Stimulated activated naive CD8-positive, alpha-beta T cell treated with anti-CD3 and anti-CD28 coated beads, Interleukin-15, amount 100 ng/mL, for 72 hours (primary cell): ENCODE data around the gene UQCRC1.
A peak's percentile ranks its signal among the peaks of the same experiment; 100 is the strongest.

ENCODE experiments used
- ATAC-seq: fragments of 150-1000 bp; cut with Tn5 transposase; 2 replicates; pipeline ENCODE4 v1.10.0; 2021; ENCODE audit warnings: mild to moderate bottlenecking, moderate library complexity
- DNase-seq, 2 donors: peaks; one replicate each; pipeline ENCODE4 v3.0.0; 2021 to 2022
- H3K27ac Mint-ChIP-seq, 2 donors: one replicate each; pipeline ENCODE4 v1.8.0; 2022; ENCODE audit warnings: mild to moderate bottlenecking in 2 of 2, mixed read lengths in 2 of 2, moderate library complexity in 2 of 2
- H3K27me3 Mint-ChIP-seq: one replicate; pipeline ENCODE4 v1.8.0; 2022; ENCODE audit warnings: mixed read lengths
- H3K4me1 Mint-ChIP-seq: one replicate; pipeline ENCODE4 v1.8.0; 2022; ENCODE audit warnings: mild to moderate bottlenecking, mixed read lengths
- H3K4me3 Mint-ChIP-seq, 2 donors: one replicate each; pipeline ENCODE4 v1.8.0; 2022; ENCODE audit warnings: mild to moderate bottlenecking in 2 of 2, mixed read lengths in 2 of 2, moderate library complexity in 1 of 2
- H3K9me3 Mint-ChIP-seq, 2 donors: one replicate each; pipeline ENCODE4 v1.8.0; 2022; ENCODE audit warnings: mixed read lengths in 2 of 2

Gene UQCRC1

GRCh38 chr3:48576647-48577046 lies 32.8 kb downstream of the UQCRC1 start:
- H3K4me3 Mint-ChIP-seq, result no peak overlapping the region
- ATAC-seq (no peak), DNase-seq (no peak)
- no peaks in the 10 kb centered on the region for H3K27me3 Mint-ChIP-seq
- peak overlapping the region in 1 of 2 donors; percentile 34 for H3K27ac Mint-ChIP-seq
- no peaks in the 10 kb centered on the region for H3K4me1 Mint-ChIP-seq
- no peaks in the 10 kb centered on the region for H3K9me3 Mint-ChIP-seq

GRCh38 chr3:48575366-48575765 lies 34.1 kb downstream of the UQCRC1 start:
- no peak for ATAC-seq
- H3K27me3 Mint-ChIP-seq, result no peaks in the 10 kb centered on the region
- H3K4me3 Mint-ChIP-seq, result no peak overlapping the region
- H3K27ac Mint-ChIP-seq, result no peak overlapping the region
- no peaks in the 10 kb centered on the region for H3K9me3 Mint-ChIP-seq
- no peak for DNase-seq
- H3K4me1 Mint-ChIP-seq, result no peaks in the 10 kb centered on the region

GRCh38 chr3:48573973-48574585 lies 35.4 kb downstream of the UQCRC1 start:
- H3K9me3 Mint-ChIP-seq, result no peaks in the 10 kb centered on the region
- no peak overlapping the region for H3K4me3 Mint-ChIP-seq
- ATAC-seq, result no peak

GRCh38 chr3:48572517-48572916 lies 36.9 kb downstream of the UQCRC1 start:
- DNase-seq, result no peak
- Mint-ChIP-seq H3K27ac (no peak overlapping the region), H3K4me3 (no peak overlapping the region), H3K9me3 (no peaks in the 10 kb centered on the region), H3K4me1 (no peaks in the 10 kb centered on the region), H3K27me3 (no peaks in the 10 kb centered on the region)
- ATAC-seq, result no peak

More at GRCh38 chr3:48573973-48574585, 35.4 kb downstream of the UQCRC1 start:
- no peaks in the 10 kb centered on the region for H3K27me3 Mint-ChIP-seq
- H3K27ac Mint-ChIP-seq, result peak overlapping the region in 1 of 2 donors; percentile 59
- DNase-seq, result no peak
- H3K4me1 Mint-ChIP-seq, result no peaks in the 10 kb centered on the region

GRCh38 chr3:48571938-48572337 lies 37.5 kb downstream of the UQCRC1 start:
- Mint-ChIP-seq H3K4me3 (no peak overlapping the region), H3K27me3 (no peaks in the 10 kb centered on the region), H3K4me1 (no peaks in the 10 kb centered on the region), H3K9me3 (no peaks in the 10 kb centered on the region), H3K27ac (no peak overlapping the region)
- ATAC-seq (no peak), DNase-seq (no peak)

GRCh38 chr3:48569808-48570450 lies 39.5 kb downstream of the UQCRC1 start:
- DNase-seq (no peak), ATAC-seq (no peak)
- Mint-ChIP-seq H3K27me3 (no peaks in the 10 kb centered on the region), H3K9me3 (no peaks in the 10 kb centered on the region), H3K4me3 (no peak overlapping the region), H3K27ac (no peak overlapping the region), H3K4me1 (peaks cover 11% of the 10 kb centered on the region)

GRCh38 chr3:48569400-48569799 lies 40.0 kb downstream of the UQCRC1 start:
- H3K9me3 Mint-ChIP-seq, result no peaks in the 10 kb centered on the region
- DNase-seq, result no peak
- no peaks in the 10 kb centered on the region for H3K27me3 Mint-ChIP-seq
- peaks cover 11% of the 10 kb centered on the region for H3K4me1 Mint-ChIP-seq
- no peak for ATAC-seq
- no peak overlapping the region for H3K4me3 Mint-ChIP-seq
- no peak overlapping the region for H3K27ac Mint-ChIP-seq

- DNase-seq (no peak), ATAC-seq (no peak)
- Mint-ChIP-seq H3K4me1 (peaks cover 18% of the 10 kb centered on the region), H3K4me3 (no peak overlapping the region), H3K27me3 (no peaks in the 10 kb centered on the region), H3K9me3 (no peaks in the 10 kb centered on the region), H3K27ac (no peak overlapping the region)
Observed at GRCh38 chr3:48568476-48568875, 41.0 kb downstream of the UQCRC1 start.

- H3K4me3 Mint-ChIP-seq, result no peak overlapping the region
- no peaks in the 10 kb centered on the region for H3K27me3 Mint-ChIP-seq
- H3K9me3 Mint-ChIP-seq, result no peaks in the 10 kb centered on the region
- H3K4me1 Mint-ChIP-seq, result peaks cover 18% of the 10 kb centered on the region
- ATAC-seq, result no peak
- no peak for DNase-seq
- H3K27ac Mint-ChIP-seq, result no peak overlapping the region
Observed at GRCh38 chr3:48567500-48567899, 41.9 kb downstream of the UQCRC1 start.

GRCh38 chr3:48567090-48567489 lies 42.4 kb downstream of the UQCRC1 start:
- Mint-ChIP-seq H3K27ac (peak overlapping the region in 1 of 2 donors; percentile 53), H3K27me3 (no peaks in the 10 kb centered on the region), H3K4me1 (peaks cover 18% of the 10 kb centered on the region), H3K4me3 (no peak overlapping the region), H3K9me3 (no peaks in the 10 kb centered on the region)
- ATAC-seq, result no peak
- DNase-seq, result no peak

GRCh38 chr3:48566401-48566760 lies 43.1 kb downstream of the UQCRC1 start:
- no peak overlapping the region for H3K4me3 Mint-ChIP-seq
- no peaks in the 10 kb centered on the region for H3K27me3 Mint-ChIP-seq
- ATAC-seq (no peak), DNase-seq (no peak)
- H3K27ac Mint-ChIP-seq, result peak overlapping the region in 1 of 2 donors; percentile 70
- H3K4me1 Mint-ChIP-seq, result peaks cover 19% of the 10 kb centered on the region
- H3K9me3 Mint-ChIP-seq, result no peaks in the 10 kb centered on the region

- Mint-ChIP-seq H3K27me3 (no peaks in the 10 kb centered on the region), H3K4me1 (peaks cover 25% of the 10 kb centered on the region), H3K4me3 (no peak overlapping the region), H3K27ac (peak overlapping the region; percentile 16 to 28), H3K9me3 (no peaks in the 10 kb centered on the region)
- DNase-seq (no peak), ATAC-seq (peak; percentile 37)
Observed at GRCh38 chr3:48565591-48566400, 43.6 kb downstream of the UQCRC1 start.

- no peak for DNase-seq
- Mint-ChIP-seq H3K4me1 (peaks cover 31% of the 10 kb centered on the region), H3K27me3 (no peaks in the 10 kb centered on the region), H3K4me3 (no peak overlapping the region), H3K27ac (peak overlapping the region in 1 of 2 donors; percentile 16), H3K9me3 (no peaks in the 10 kb centered on the region)
- no peak for ATAC-seq
Observed at GRCh38 chr3:48565186-48565585, 44.3 kb downstream of the UQCRC1 start.

GRCh38 chr3:48564667-48565066 lies 44.8 kb downstream of the UQCRC1 start:
- ATAC-seq, result no peak
- Mint-ChIP-seq H3K27ac (no peak overlapping the region), H3K4me3 (no peak overlapping the region), H3K27me3 (no peaks in the 10 kb centered on the region), H3K9me3 (no peaks in the 10 kb centered on the region), H3K4me1 (peaks cover 35% of the 10 kb centered on the region)
- no peak for DNase-seq

- no peak overlapping the region for H3K4me3 Mint-ChIP-seq
Observed at GRCh38 chr3:48564022-48564421, 45.4 kb downstream of the UQCRC1 start.

GRCh38 chr3:48563382-48563918 lies 46.0 kb downstream of the UQCRC1 start, which contains the start of gene UCN2:
Gene UCN2, minus strand, starts transcription at chr3:48563781. Its CDS starts 657 bp downstream, at chr3:48563124.
- Mint-ChIP-seq H3K27ac (peak within 1 kb of the TSS in 1 of 2 donors; percentile 51), H3K4me3 (no peak within 1 kb of the TSS), H3K9me3 (no peaks in the 10 kb centered on the region), H3K4me1 (peaks cover 40% of the 10 kb centered on the region), H3K27me3 (no peaks in the 10 kb centered on the region)
- no peak for DNase-seq
- no peak for ATAC-seq

More at GRCh38 chr3:48564022-48564421, 45.4 kb downstream of the UQCRC1 start:
- peaks cover 35% of the 10 kb centered on the region for H3K4me1 Mint-ChIP-seq
- no peak for DNase-seq
- peak overlapping the region in 1 of 2 donors; percentile 51 for H3K27ac Mint-ChIP-seq
- no peak for ATAC-seq
- H3K9me3 Mint-ChIP-seq, result no peaks in the 10 kb centered on the region
- H3K27me3 Mint-ChIP-seq, result no peaks in the 10 kb centered on the region
